SK-N-SH treated with all-trans-retinoic acid at 6 μM for 48 hours (cell line): ENCODE results near the gene SLC6A5.

Experiments
- ARNTL ChIP-seq: fragments of 450-650 bp; formaldehyde crosslinking; IDR thresholded peaks from 2 replicates; pipeline ENCODE4 v1.5.0; 2020; ENCODE audit warnings: low read depth, mild to moderate bottlenecking, moderate library complexity, borderline replicate concordance
- BACH2 ChIP-seq: fragments of 250-450 bp; sonication (Bioruptor Pico); IDR thresholded peaks from 2 replicates; pipeline ENCODE4 v1.9.0; 2021; ENCODE audit warnings: mild to moderate bottlenecking, borderline replicate concordance
- CREB5 ChIP-seq: fragments of 250-450 bp; sonication (Bioruptor Pico); IDR thresholded peaks from 2 replicates; pipeline ENCODE4 v1.5.1; 2020; ENCODE audit warnings: low read depth, mild to moderate bottlenecking, moderate library complexity
- CSRNP3 ChIP-seq: fragments of 250-450 bp; sonication (Bioruptor Pico); IDR thresholded peaks from 2 replicates; pipeline ENCODE4 v1.5.1; 2021; ENCODE audit warnings: mild to moderate bottlenecking, moderate library complexity
- GLIS3 ChIP-seq: fragments of 250-450 bp; sonication (Bioruptor Pico); IDR thresholded peaks from 2 replicates; pipeline ENCODE4 v1.5.0; 2020; ENCODE audit warnings: mild to moderate bottlenecking, moderate library complexity
- PATZ1 ChIP-seq: fragments of 250-450 bp; sonication (Bioruptor Pico); IDR thresholded peaks from 2 replicates; pipeline ENCODE4 v1.8.0; 2020; ENCODE audit warnings: mild to moderate bottlenecking, moderate library complexity, borderline replicate concordance
- RARB ChIP-seq: fragments of 250-450 bp; sonication (Bioruptor Pico); IDR thresholded peaks from 2 replicates; pipeline ENCODE4 v1.8.0; 2021; ENCODE audit warnings: mild to moderate bottlenecking, moderate library complexity
- SNAI2 ChIP-seq: fragments of 250-450 bp; sonication (Bioruptor Pico); IDR thresholded peaks from 2 replicates; pipeline ENCODE4 v1.5.0; 2020; ENCODE audit warnings: mild to moderate bottlenecking, moderate library complexity
- TOX ChIP-seq: fragments of 250-450 bp; sonication (Bioruptor Pico); IDR thresholded peaks from 2 replicates; pipeline ENCODE4 v1.8.0; 2021; ENCODE audit warnings: mild to moderate bottlenecking, moderate library complexity, borderline replicate concordance
- TSHZ2 ChIP-seq: fragments of 250-450 bp; sonication (Bioruptor Pico); IDR thresholded peaks from 2 replicates; pipeline ENCODE4 v1.5.0; 2020; ENCODE audit warnings: mild to moderate bottlenecking, moderate library complexity
- ZFP30 ChIP-seq: fragments of 450-650 bp; formaldehyde crosslinking; IDR thresholded peaks from 2 replicates; pipeline ENCODE4 v1.5.0; 2022; ENCODE audit warnings: mild to moderate bottlenecking, moderate library complexity
- ZNF565 ChIP-seq: fragments of 450-650 bp; formaldehyde crosslinking; conservative IDR thresholded peaks from 2 replicates; pipeline ENCODE4 v1.5.0; 2020; ENCODE audit warnings: low read depth, mild to moderate bottlenecking, moderate library complexity

GRCh38 chr11:20597680-20598484 lies 1.5 kb upstream of the SLC6A5 start:
- TF ChIP-seq PATZ1 (no peak), CREB5 (CRISPR knock-in tag) (no peak), GLIS3 (CRISPR knock-in tag) (no peak), BACH2 (CRISPR knock-in tag) (no peak), TSHZ2 (CRISPR knock-in tag) (no peak), ZNF565 (no peak), SNAI2 (CRISPR knock-in tag) (no peak), TOX (CRISPR knock-in tag) (no peak), ARNTL (CRISPR knock-in tag) (no peak), ZFP30 (CRISPR knock-in tag) (no peak), CSRNP3 (CRISPR knock-in tag) (no peak), RARB (no peak)
